ENCODE data around the gene CNN2. TPM values are rescaled to one million over a fixed set of nuclear protein-coding genes. Genes with fewer than 3 reads are reported as not detected.

Gene CNN2
- total and polyA plus RNA-seq, 2 of the 13 experiments (the other 11 are each of a cell fraction or from before 2014, with no cell fraction given), result 63.6 to 70.0 TPM

GRCh38 chr19:1066251-1066747 lies 39.9 kb downstream of the CNN2 start (continued):
- no peak; the same call in 1 of the 2 replicates for TF ChIP-seq NKX3-1 (CRISPR knock-in tag; IDR thresholded peaks at IDR 0.05)
- TF ChIP-seq ZNF17 (CRISPR knock-in tag; IDR thresholded peaks at IDR 0.05), result no peak
- TF ChIP-seq ZBTB38 (CRISPR knock-in tag; IDR thresholded peaks at IDR 0.05), result peak; percentile 26
- peak; percentile 20; the same call in 1 of the 2 replicates for TF ChIP-seq SPEN (CRISPR knock-in tag; IDR thresholded peaks at IDR 0.05; ENCODE audit: low read depth)
- no peak for TF ChIP-seq KLF9 (CRISPR knock-in tag; IDR thresholded peaks at IDR 0.05; ENCODE audit: low read depth)
- no peak for TF ChIP-seq ZKSCAN8 (CRISPR knock-in tag; IDR thresholded peaks at IDR 0.05; ENCODE audit: borderline replicate concordance)
- no peak for TF ChIP-seq RFX5 (IDR thresholded peaks at IDR 0.05; ENCODE audit: low read depth, low read length)
- no peak for TF ChIP-seq ZNF326 (CRISPR knock-in tag; IDR thresholded peaks at IDR 0.05; ENCODE audit: borderline replicate concordance)
- no peak for TF ChIP-seq SMAD9 (CRISPR knock-in tag; IDR thresholded peaks at IDR 0.05)
- no peak for TF ChIP-seq DNMT1 (CRISPR knock-in tag; IDR thresholded peaks at IDR 0.05)
- TF ChIP-seq BORCS8-MEF2B (CRISPR knock-in tag; IDR thresholded peaks at IDR 0.05), result no peak
- no peak for TF ChIP-seq PAX8 (CRISPR knock-in tag; IDR thresholded peaks at IDR 0.05; ENCODE audit: borderline replicate concordance)
- TF ChIP-seq HOXD1 (CRISPR knock-in tag; IDR thresholded peaks at IDR 0.05), result peak; percentile 72; the same call in 1 of the 2 replicates
- TF ChIP-seq ZKSCAN1 (IDR thresholded peaks at IDR 0.05; ENCODE audit: low read length), result no peak
- TF ChIP-seq NFIB (CRISPR knock-in tag; IDR thresholded peaks at IDR 0.05; ENCODE audit: borderline replicate concordance), result no peak
- no peak for TF ChIP-seq ZKSCAN5 (CRISPR knock-in tag; IDR thresholded peaks at IDR 0.05)
- no peak for TF ChIP-seq SALL2 (CRISPR knock-in tag; IDR thresholded peaks at IDR 0.05)
- no peak for TF ChIP-seq ZNF660 (CRISPR knock-in tag; IDR thresholded peaks at IDR 0.05; ENCODE audit: borderline replicate concordance, low read depth)
- peak; percentile 94 for TF ChIP-seq TEAD3 (CRISPR knock-in tag; optimal IDR thresholded peaks at IDR 0.05; ENCODE audit: borderline replicate concordance)
- no peak for TF ChIP-seq ZNF24 (IDR thresholded peaks at IDR 0.05)
- TF ChIP-seq GRHL1 (CRISPR knock-in tag; conservative IDR thresholded peaks at IDR 0.05), result no peak
- no peak for TF ChIP-seq ATF4 (CRISPR knock-in tag; IDR thresholded peaks at IDR 0.05)
- TF ChIP-seq RBAK (CRISPR knock-in tag; IDR thresholded peaks at IDR 0.05), result no peak
- TF ChIP-seq ZNF556 (CRISPR knock-in tag; IDR thresholded peaks at IDR 0.05; ENCODE audit: borderline replicate concordance), result no peak
- no peak; the same call in 1 of the 2 replicates for TF ChIP-seq ZNF280B (CRISPR knock-in tag; IDR thresholded peaks at IDR 0.05; ENCODE audit: borderline replicate concordance)
- TF ChIP-seq SRSF1 (optimal IDR thresholded peaks at IDR 0.05; ENCODE audit: low read depth, low read length), result peak; percentile 11
- no peak for TF ChIP-seq ZNF691 (CRISPR knock-in tag; IDR thresholded peaks at IDR 0.05; ENCODE audit: borderline replicate concordance, low read depth)
- no peak for TF ChIP-seq ZBTB8A (CRISPR knock-in tag; IDR thresholded peaks at IDR 0.05; ENCODE audit: borderline replicate concordance, low read depth)

Data from HepG2 (cell line).